Measurements from ENCODE around the gene C1orf159.
A peak's percentile ranks its signal among the peaks of the same experiment; 100 is the strongest.

C1orf159 gene

DNA sequence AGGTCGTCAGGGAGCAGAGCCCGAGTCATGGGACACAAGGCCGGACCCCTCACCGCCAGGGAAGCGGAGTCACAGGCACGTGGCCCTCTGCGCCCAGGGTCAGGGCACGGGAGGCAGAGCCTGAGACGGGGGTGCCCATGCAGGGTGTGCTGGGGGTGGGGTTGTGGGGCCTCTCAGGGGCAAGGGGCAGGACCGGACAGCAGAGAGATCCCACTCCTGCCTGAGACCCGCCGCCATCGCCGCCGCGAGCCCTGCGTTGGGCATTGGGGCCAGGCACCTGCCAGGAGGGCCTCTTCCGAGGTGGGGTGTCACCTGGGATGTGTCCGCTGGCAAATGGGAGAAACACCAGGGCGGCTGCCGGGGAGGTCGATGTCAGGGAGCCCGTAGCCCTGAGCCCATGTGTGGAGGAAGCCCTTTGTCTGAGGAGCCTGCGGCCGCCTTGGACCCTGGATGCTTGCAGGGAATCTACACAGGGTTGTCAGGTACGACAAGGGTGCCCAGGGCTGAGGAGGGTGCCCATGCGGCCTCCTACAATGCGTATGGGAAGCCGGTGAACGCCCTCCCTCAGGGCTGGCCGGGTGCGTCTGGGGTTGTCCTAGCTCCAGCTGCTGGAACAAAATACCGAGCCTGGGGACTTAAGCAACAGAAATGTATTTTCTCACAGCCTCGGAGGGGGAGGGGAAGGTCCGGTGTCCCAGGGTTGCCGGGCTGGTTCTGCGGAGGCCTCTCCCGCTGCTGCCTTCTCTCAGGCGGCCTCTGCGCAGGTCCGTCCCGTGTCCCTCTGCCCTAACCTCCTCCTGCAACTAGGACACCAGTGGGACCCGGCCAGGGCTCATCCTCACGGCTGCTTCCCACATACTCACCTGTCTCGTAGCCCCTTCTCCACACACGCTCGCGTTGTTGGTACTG, 16.4 kb upstream of the C1orf159 start:
- DNase-seq (ENCODE audit: low read depth) = no peak

DNA sequence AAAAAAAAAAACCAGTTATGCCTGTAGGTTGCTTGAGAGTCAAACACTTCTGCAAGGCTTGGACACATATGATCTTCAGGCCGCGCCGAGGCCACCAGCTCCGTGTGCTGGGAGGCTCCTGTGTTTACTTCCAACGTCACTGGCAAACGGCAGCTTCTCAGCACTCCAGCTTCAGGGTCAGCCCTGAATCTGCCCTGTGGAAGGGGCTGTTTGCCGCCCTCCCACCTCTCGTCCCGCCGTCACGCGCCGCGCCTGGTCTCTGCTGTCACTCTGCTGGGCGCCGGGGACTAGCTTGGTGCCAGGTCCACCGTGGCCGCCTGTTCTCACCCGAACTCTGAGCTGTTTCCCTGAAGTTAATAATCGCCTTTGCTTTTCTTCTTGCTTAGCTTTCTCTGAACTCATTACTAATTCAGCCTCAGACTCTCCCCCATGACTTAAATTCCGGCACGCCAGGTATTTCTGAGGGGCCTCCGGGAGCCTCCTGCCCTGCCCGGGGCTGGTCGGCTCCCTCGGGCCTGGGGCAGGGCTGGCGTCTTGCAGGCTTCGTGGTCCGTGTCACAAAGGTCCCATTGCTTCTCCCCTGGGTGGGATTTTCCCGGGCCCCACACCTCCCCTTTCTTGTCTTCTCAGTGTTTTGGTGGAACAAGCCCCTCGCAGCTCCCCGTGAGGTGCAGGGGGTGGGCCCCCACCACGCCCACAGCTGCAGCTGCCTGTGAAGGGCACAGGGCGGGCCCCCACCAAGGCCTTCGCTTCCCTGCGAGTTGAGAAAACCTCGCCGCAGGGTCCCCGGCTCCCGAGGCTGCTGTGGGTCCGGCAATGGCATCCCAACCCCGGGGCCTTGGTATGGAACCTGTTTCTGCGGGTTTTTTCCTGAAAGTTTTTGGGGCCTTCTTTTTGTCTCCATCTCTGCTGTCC, 14.6 kb upstream of the C1orf159 start:
- no peak for DNase-seq (ENCODE audit: low read depth)

DNA sequence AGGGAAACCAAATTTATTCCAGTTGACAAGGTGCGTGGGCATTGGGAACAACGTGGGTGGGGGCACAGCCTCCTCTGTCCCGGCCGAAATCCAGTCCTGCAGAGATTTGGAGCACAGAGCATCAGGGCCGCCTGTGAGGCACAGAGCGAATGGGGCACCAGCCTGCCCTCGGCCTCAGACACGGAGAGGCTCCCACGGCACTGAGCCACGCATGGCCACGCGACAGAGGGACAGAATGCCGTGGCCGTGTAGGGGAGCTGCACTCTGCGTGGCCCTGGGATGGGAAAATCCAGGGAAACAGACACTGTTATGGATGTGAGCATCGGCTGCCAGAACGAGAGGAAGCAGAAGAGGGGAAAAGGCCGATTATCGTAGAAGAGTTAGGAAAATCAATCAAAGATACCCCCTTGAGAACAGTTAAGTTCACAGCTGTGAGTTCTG, 13.5 kb upstream of the C1orf159 start:
- DNase-seq (ENCODE audit: low read depth) = no peak

DNA sequence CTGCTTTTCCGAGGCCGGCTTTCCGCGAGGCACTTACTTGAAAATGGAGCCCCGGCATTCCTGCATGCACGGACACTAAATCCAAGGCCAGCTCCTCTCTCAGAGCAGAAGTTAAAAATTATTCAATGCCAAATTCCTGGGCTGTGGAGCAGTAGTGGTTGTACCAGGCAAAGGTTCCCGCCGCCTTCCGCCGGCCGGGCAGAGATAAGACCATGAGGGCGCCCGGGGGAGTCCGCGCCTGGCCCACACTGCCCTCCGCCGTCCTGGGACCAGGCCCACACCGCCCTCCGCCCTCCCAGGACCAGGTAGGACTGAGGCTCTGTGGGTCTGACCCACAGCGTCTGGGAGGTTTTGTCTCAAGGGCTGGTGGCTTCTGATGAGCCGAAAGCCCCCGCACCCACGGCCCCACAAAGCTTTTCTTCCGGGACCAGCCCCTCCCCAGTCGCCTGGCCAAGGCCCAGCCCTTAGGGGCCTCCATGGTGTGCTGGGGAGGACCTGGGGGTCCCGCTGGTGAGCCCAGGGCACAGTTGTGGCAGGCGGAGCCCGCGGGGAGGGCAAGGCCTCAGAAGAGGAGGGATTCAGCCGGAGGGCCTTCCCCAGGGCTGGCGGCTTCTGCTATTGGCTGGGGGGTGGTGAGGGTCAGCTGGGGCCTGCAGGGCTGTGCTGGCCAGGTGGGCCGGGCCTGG, 12.7 kb upstream of the C1orf159 start:
- DNase-seq (ENCODE audit: low read depth) = no peak

DNA sequence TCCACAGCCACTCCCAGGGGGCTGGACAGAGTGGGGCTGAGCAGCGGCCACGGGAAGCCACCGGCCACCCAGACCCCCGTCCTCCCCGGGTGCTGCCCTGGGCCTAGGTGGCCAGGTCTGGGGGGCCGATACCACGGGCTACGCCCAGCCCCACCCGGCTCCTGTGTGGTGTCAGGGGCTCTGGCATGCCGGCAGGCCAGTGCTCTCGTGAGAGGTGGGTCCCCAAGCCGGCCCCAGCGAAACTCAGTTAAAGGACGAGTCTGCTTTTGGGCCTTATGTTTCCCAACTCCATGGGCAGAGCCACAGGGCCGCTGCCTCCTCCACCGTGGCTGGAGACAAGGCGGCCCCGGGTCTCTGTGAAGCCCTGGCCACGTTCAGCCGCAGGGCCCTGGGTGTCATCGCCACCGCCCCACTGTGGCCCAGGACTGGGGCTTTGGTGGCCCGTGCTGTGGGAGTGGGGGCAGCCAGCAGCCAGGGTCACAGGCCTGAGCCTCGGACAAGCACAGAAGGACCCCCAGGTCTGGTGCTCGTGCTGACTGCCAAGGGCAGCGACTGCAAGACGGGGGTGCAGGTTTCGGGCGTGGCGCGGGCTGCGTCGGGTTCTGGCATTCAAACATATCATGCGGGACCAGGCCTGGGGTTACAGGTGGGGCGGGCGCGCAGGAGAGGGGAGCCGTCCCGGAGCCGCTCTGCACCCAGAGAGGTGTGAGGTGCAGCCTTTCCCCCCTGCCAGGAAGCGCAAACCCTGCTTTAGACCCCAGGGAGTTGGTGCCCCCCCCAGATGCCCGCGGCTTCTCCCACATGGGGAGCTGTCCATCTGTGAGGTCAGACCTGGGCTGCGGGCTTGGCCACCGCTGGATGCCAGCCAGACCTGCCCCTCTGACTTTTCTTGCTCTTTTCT, 11.9 kb upstream of the C1orf159 start:
- DNase-seq (ENCODE audit: low read depth) = no peak

DNA sequence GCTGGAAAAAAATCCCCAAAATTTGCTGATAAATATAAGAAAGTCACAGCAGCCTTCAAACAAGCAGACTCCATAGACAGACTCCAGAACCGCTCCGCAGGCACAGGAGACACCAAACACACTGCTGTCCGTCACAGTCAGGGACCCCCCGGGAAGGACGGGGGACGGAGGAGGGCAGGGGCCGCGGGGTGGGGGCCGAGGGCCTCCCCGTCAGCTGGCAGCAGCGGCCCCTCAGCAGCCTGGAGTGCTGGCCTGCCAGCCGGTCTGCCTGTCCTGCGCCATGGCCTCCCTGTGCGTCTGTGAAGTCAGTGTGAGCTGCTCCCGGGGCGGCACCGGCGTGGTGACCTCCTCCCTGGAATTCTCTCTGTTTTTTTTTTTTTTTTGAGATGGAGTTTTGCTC, 10.1 kb upstream of the C1orf159 start:
- DNase-seq (ENCODE audit: low read depth) = no peak

DNA sequence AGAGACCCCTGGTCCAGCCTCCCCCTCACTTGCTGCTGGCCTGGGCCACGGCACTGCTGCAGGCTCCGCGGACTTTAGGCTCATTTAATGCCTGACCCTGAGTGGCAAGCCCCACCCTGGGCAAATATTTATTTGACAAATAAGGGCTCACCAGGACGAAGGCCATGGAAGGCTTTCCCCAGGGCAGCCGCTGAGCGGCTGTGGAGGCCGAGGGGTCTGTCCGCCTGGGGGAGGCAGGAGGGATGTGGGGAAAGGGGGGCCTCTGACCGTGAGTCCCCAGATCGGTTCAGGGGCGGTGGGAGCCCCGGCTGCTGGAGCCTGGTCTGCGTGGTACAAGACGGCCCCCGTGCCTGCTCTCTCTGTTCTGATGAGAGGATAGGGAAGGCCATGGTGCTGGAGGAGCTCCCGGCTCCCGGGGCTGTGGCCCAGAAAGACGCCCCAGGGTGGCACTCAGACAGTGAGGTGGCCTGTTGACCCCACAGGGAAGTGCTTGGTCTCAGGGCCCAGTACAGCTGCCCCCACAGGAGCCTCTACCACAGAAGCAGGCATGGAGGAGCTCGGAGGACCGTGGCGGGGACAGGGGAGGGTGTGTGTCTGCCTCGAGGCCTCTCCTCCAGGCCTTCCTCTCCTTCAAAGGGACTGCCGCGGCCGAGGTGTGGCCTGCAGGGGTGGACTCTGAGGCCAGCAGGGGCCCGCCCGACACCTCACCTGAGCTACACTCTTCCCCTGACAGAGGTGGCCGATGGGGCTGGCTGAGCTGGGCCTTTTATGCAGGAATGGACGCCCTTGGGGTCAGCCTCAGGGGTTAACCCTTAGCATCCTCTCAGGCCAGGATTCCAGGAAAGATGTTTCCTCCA, 9.1 kb upstream of the C1orf159 start:
- DNase-seq (ENCODE audit: low read depth) = no peak

DNA sequence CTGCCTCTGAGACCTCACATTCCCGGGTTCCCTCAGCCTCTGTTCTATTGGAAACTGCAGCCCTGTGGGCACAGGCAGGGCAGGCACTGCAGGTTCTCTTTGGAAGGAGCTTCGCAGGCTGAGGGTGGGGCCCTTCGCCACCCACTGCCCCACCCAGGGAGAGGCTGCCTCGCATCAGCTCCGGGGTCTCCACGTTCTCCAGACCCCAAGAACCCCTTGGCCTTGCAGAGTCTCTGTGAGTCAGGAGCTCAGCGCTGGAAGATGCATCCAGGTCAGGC, 8.6 kb upstream of the C1orf159 start:
- DNase-seq (ENCODE audit: low read depth) = no peak

DNA sequence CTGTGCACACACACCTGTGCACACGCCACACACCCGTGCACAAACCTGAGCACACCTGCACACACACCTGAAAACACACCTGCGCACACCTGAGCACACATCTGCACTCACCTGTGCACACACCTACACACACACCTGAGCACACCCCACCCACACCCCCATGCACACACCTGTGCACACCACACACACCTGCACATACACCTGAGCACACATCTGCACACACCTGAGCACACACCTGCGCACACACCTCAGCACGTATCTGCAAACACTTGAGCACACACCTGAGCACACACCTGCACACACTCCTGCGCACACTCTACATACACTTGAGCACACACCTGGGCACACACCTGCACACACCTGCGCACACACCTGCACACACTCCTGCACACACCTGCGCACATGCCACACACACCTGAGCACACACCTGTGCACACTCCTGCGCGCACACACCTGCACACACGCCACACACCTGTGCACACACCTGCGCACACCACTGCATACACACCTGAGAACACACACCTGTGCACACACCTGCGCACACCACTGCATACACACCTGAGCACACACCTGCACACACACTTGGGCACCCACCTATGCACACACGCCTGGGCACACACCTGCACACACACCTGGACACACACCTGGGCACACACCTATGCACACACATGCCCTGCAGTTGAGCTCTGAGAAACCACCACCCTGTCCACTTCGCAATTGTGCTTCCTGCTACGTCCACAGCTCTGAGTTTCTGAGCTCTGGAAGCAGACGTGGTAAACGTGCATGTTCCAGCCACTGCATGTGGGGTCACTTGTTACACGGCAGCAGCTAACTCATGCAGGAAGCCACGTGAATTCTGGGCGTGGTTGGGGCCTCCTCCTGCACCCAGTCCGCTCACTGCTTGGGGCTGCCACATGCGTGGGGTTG, 8.0 kb upstream of the C1orf159 start:
- no peak for DNase-seq (ENCODE audit: low read depth)

DNA sequence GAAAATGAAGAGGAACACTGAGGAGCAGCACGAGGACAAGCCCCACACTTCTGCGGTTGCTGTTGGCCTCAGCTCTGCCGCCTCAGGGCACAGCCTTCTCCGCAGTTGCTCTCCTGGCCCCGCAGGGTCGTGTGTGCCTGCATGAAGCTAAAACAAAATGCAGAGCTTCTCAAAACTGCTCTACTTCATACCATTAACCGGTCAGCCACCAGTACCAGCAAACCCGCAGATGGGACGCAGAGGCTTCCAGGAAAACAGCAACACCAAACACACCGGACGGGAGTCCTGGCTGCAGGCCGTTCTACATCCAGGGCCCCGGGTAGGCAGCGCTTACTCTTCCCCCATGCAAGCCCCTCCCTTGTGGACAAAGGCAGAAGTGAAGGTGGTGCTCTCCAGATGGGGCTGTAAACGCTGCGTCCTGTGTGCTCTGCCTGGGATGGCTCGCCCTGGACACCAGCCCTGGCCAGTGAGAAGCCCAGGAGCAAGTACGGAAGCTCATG, 7.1 kb upstream of the C1orf159 start:
- no peak for DNase-seq (ENCODE audit: low read depth)

DNA sequence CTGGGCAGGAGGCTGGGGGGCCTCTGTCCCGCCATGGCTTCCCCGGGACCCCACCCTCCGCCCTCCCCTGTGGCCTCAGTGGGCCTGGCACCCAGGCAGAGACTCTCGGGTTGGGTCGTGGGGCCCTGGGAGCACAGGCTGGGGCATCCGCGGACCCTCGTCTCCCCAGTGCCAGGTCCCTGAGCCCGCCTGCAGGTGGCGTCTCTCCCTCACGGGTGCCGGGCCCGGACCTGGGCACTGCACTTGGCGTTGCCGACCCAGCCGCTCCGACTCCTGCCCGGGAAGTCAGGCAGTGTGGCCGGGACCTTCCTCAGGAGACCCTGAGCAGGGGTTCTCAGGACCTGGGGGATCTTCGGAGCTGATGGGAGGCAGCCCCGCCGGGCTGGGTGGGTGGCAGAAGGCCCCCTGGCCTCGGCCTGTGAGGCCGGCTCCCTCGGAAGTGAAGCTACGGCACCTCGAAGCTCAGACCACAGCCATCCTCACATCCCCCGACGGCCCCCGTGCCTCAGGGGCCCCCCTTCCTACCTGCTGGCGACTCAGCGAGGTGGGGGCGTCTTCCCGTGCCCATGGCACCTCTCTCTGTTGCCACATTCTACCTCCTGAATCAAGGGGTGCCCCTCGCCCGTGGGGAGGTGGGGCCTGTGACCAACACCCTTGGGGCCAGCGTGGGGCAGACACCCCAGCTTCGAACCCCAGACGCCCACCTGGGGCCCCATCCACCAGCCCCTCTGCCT, 6.4 kb upstream of the C1orf159 start:
- peak; percentile 72 for DNase-seq (ENCODE audit: low read depth)

DNA sequence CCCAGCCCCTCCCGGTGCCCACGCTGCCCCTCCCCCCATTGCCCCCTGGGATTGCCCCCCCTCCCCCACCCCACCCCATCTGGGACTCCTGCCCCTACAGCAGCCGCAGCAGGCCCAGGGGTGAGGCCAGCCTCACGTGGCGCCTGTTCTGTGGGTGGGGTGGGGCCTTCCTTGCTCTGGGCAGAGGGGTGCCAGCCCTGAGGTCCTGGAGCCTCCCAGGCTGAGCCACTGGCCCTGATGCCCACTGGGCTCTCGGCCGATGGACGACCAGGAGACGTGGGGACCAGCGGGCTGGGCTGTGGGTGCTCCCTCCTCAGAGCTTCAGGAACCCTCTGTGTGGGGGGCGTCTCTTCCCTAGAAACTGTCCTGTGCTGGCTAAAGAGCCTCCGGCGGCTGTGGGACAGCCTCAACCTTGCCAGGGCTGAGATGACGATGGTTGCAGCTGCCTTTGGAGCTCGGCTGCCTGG, 5.8 kb upstream of the C1orf159 start:
- no peak for DNase-seq (ENCODE audit: low read depth)

DNA sequence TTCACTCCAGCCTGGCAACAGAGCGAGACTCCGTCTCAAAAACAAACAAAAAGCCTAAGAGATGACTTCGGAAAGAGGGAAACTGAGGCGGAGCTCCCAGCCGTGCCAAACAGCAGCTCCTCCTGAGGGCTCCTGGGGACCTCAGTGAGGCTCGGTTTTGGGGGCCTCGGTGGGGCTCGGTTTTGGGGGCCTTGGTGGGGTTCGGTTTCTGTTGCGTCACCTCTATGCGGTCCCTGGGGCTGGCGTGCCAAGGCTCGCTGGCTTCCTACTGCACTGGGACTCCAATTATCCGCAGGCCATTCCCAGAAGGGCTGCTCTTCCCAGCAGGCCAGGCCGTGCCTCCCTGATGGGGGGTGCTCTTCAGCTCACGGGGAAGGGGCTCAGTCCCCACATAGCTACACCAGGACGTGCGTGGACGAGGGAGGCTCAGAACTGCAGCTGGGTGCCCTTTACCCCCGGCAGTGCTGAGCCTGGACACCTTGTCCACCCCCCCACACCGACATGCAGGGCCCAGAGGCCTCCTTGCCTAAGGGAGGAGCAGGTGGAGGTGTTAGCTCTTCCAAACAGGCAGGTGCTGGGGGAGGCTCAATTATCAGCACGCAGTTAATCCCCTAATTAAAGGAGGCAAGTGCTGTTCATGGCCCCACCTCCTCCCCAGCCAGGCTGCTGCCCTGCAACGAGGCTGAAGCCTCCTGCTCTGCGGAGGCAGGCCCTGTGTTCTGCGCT, 5.1 kb upstream of the C1orf159 start:
- DNase-seq (ENCODE audit: low read depth) = no peak

DNA sequence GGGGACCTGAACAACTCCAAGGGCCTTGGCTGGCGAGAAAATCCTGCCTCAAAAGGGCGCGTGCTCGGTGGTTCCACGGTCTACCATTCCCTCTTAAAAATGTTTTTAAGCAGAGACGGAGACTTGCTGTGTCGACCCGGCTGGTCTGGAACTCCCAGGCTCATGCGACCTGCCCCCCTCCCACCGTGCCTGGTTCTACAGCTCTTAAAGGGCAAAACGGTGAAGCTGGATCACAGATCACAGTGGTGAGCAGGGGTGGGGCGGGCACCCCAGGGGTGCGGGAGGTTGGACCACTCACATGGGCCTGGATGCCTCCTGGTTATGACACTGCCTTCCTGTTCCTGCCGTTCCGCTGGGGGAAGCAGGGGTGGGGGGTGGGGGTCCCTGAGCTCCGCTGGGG, 4.2 kb upstream of the C1orf159 start:
- DNase-seq (ENCODE audit: low read depth) = no peak

DNA sequence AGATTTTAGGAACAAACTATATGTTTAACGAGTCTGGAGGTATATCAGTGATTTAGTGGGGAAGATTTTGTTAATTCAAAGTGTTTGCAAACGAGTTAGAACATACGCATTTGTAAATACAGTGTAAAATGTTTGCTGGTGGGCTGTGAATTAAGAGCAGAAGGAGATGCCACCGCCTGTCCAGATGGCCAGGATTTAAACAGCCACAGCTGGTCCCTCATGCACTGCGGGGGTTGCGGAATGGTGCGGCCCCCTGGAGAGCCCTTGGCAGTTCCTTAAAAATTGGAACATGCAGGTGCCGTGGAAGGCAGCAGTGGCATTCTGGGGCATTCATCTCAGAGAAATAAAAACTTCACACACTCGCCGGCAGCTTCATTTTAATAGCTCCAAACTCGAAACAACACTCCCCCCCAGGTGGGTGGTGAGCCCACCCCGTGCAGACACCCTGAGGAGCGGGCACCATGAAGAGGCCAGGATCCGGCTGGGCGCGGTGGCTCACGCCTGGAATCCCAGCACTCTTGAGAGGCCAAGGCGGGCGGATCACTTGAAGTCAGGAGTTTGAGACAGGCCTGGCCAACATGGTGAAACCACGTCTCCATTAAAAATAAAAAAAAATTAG, 3.5 kb upstream of the C1orf159 start:
- DNase-seq (ENCODE audit: low read depth) = no peak

DNA sequence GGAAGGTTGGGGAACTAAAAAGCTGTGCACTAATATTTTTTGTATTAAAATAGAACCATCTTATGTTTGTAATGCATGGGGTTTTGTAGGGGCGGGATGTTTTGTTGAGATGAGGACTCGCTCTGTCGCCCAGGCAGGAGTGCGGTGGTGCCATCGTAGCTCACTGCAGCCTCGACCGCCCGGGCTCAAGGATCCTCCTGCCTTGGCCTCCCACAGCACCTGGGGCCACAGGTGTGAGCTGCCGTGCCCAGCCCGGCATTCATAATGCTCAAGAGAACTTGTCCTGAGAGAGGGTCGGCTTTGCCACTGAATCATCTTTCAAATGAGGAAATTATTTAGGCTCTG, 3.0 kb upstream of the C1orf159 start:
- DNase-seq (ENCODE audit: low read depth) = no peak

Measured in stimulated activated CD8-positive, alpha-beta memory T cell treated with anti-CD3 and anti-CD28 coated beads, Interleukin-12 subunit alpha, Interleukin-12 subunit beta, amount 100 ng/mL, for 1 hour (primary cell).